Measurements from ENCODE around the gene ZDHHC14. TPM values are rescaled to one million over a fixed set of nuclear protein-coding genes. Genes with fewer than 3 reads are reported as not detected.

ZDHHC14 gene
- polyA plus RNA-seq, 10 donors, result 4.6 to 8.5 (median 5.5) TPM

DNA sequence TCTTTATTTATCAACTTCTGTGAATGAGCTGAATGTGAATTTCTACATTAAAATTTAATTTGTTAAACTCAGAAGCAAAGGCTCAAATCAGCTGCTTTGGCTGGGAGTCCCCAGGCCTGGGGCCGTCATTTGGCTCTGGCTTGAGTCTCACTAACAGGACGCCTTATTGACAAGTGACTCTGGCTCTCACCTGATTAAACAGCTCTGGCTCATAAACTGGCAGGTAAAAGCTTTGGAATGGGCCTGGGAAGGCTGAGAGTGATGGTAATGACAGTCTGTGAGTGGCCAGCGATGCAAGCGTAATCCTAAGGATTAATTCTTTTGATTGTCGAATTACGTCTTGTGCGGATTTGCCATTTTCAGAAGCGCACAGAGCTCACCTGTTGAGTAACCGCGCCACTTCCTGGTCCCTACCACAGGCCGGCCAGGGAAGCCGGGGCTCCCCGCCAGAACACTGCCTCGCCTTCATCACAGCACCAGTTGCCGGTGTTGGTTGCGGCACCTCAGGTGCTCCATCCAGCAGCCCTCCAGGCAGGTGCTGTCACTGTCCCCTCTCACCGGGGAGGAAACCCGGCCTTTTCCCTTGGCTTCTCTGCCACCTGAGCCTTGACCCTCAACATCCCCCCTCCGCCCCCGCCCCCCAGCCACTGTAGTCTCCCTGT, 110.7 kb downstream of the ZDHHC14 start:
- no peak for DNase-seq

DNA sequence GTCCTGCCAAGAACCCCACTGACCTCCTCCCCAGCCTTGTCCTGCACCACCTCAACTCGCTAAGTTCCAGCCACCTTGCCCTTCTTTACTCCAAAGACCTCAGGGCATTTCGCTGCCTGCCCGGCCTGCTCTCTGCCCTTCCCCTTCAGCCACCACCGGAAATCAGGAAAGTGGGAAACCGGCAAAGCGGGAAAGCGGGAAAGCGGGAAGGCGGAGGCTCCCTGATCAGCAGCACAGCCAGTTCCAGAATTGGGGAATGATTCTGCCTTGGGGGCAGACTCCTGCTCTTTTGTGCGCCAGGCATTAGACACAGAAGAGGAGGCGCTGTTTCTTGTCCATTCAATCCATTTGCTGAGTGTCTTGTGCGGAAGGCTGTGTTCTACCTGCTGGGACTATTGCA, 111.3 kb downstream of the ZDHHC14 start:
- DNase-seq, result no peak

DNA sequence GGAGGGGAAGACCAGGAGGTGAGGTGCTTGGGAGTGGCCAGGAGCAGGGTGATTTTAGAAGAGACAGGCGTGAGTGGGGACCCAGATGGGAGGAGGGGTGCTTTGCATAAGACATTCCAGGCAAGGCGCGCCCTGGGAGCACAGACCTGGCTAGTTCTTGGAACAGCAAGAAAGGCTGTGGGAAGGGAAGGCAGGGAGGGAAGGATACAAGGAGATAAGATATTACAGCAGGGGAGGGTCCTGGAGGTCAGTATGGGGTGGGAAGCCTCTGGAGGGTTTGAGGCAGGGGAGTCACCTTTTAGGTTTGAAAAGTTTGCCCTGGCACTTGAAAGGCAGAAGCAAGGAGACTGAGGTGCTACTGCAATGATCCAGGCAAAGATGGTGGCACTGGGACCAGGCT, 111.8 kb downstream of the ZDHHC14 start:
- no peak for DNase-seq

DNA sequence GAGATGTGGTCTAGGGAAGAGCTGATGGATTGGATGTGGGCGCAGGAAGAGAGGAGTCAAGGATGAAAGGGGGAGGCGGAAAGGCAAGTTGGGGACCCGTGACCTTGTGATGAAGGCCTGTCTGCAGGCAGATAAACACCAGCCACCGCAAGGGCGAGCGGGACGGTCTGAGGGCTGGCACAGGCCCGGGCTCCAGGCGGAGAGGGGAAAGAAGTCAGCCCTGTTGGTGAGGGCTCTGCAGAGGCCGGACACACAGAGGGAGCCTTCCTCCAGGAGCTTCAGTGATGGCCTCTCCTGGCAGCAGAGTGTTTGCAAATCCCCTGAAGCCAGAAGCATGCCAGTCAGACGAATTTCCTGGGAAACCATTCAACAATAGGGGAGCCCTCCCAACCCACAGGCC, 112.2 kb downstream of the ZDHHC14 start:
- DNase-seq, result no peak

DNA sequence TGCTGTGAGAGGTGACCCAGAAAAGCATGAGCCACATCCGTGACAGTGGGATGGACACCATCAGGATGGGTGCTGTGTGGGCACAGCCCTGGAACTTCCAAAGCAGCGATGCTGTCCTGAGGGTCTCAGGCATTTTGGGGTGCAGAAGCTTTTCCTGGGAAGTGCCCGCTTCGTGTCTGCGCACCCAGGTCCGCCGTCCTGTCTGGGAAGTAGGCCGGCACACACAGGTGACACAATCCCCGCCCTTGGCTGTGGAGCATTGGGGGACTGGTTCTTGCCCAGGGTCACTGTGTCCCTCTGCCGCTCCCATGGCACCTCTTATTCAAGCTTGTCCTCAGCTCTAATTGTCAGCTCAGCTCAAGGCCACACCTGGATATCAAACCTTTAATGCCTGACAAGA, 112.6 kb downstream of the ZDHHC14 start:
- no peak for DNase-seq

DNA sequence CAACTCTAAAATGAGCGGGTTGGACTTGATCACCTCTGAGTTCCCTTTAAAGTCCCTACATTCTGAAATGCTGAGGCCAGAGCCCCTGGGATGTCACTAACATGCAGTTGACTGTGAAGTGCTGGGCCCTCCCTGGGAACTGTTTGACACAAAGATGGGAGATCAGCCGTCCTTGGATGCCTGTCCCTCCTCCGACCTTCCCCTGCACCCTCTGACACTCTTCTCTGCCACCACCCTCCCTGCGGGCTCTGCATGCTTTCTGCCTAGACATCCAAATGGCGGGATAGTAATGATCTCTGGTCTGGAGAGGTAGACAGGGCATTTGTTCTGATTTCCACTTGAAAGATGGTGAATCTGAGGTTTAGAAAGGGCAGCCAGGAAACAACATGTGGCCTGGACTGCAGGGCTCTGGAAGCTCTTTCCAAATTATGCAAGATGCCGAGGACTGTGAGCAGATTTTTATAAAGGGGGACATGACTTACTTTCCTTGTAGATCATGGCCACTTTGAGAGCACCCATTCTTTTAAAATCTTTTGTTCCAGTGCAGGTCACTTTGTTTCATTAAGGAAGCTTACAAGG, 113.2 kb downstream of the ZDHHC14 start:
- no peak for DNase-seq

DNA sequence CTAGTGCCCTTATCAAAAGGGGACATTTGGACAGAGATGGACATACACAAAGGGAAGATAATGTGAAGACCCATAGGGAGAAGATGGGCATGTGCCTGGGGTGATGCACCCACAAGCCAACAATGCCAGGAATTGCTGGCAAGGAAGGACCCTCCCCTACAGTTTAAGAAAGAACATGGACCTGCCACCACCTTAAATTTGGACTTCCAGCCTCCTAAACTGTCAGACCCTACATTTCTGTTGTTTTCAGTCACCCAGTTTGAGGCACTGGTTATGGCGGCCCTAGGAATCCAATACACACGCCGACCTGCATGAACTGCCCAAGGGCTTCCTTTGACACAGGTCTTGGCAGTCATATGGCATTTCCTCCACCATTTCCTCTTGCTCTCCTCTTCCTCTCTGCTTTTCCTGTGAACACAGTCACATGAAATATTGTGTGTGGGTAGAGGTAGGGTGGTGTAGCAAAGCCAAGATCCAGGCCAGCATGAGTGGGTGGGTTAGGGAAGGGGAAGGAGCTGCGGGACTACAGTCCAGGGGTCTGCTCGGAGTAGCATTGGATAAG, 115.6 kb downstream of the ZDHHC14 start:
- no peak for DNase-seq

DNA sequence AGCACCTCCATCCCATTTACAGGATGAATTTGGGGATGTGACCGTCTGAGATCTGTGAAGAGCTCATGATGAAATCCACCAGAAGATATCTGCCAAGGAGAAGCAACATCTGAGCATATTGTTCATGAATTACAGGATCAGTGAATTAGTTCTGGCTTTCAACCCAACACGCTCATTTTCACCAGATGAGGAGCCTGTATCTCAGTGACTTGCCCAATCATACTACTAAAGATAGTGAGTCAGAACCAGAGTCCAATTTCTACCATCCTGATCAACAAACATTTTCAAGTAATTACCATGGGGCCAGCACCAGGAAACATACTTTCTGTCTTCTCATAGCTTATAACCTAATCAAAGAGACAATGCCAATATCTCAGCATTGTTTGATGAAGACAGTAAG, 116.6 kb downstream of the ZDHHC14 start:
- DNase-seq, result no peak

DNA sequence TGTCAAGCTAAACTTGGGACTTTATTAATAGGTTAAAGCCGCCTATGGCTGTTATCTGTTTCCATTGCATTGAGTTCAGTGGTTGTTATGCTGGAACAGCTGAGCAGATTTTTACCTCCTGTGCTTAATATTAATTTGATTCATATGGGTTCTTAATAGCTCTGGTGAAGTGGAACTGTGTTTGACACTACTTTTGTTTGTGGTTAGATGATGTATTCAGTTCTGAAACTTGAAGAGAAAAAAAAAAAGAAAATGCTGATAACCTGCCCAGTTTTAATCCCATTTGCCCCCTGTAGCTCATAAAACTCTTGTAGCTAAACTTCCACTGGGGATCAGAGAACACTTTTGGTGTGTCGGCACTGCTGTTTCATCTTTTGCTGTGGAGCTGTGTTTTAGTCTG, 117.8 kb downstream of the ZDHHC14 start:
- DNase-seq, result no peak

DNA sequence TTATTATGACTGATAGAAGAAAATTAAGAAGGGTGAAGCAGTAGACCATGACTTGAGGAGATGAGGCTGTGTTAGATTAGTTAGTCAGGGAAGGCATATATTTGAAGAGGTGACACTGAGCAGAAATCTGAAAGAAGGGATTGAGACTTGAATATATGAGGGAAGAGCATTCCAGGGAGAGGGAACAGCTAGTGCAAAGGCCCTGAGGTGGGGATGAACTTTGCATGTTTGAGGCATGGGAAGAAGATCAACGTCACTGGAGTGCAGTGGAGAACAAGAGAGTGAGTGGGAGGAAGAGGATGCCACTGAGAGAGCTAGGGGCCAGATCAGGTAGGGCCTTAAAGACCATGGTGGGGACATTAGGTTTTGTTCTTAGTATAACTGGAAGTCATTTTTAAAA, 119.0 kb downstream of the ZDHHC14 start:
- no peak for DNase-seq

DNA sequence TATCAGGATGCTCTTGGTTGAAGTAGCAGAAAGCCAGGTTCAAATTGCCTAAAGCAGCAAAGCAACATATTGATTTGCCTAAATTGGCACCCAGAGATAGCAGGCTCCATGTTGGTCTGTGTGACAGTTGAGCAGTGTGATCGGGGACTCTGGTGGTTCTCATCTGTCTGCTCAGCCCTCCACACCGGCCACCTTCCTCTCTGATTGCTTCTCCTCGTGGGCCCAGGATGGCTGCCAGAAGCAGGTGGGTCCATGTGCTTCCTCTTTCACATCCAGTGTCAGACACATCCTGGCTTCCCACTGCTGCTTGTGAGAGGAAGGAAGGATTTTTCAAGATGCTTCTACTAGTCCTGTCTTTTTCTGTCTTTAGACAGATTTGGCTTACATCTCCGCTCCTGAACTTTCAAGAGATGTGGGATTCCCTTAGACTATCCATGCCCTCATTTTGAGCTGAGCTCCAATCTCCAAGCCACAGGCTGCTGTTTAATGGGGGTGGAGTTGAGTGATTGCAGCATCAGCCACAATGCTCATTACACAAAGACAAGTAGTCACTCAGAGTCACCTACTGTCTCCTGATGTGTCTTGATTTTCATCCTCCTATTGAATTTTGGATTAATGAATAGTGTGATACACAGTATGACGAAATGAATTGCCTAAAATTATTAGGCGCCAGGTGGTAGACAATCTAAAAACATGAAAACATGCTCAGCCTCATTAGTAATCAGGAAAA, 122.2 kb downstream of the ZDHHC14 start:
- DNase-seq, result no peak

DNA sequence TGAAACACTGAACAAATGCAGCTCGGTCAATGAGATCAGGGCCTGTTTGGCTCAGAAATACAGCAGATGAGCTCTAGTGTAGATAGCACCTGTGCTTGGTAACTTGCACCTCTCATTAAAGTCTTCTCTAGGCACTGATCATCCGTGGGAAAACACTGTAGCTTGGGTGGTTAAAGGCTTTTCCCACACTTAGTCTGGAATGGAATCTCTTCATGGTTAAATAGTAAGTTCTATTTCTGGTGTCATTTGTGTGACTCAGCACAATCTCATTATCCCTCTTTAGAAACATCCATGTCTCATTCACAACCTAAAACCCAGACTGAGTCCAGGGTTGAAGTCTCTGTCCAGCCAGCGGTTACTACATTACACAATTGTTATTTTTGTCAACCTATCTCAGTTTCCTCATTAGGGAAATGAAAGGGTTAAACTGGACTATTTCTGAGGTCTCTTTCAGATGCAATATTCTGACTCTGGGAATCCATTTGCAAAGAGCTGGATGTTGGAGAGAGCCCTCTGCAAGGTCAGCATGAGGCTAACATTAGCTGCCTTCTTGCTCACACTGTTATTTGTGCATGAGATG, 125.0 kb downstream of the ZDHHC14 start:
- DNase-seq, result no peak

DNA sequence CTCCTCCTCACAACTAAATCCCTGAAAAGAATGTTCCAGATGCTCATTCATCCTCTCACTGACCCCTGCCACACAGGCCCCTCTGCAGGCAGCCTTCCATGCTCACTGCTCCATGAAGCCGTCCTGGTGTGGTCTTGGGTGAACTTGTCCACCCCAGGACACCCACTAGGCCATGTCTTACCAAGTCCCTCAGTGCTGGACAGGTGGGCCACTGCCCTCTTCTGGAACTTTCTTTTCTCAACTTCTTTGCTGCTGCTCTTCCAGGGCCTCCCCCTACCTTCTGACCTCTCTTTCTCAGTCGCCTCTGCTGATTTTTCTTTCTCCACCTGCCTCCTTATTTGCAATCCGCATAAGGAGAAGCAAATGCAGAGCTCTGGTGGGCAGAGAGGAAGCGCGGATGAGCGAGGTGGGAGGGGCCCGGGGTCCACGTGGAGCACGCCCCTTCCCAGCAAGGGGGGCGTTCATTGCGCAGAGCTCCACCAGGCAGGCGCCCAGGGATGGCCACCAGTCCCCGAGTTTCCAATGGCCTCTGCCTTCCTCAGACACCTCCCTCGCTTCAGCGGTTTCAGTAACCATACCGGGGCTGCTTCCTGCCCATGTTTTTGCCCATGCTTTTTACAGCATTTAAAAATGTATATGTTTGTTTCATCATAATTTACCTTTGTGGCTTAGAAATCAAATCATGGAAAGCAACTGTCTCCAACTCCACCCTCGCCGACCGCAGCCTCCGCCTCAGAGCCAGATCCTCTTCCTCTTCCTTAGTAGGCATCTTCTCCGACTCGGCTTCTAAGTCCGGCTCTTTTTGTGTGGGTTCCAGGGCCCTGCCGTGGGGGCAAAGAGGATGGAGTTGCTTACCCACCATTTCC, 129.6 kb downstream of the ZDHHC14 start:
- DNase-seq, result no peak

DNA sequence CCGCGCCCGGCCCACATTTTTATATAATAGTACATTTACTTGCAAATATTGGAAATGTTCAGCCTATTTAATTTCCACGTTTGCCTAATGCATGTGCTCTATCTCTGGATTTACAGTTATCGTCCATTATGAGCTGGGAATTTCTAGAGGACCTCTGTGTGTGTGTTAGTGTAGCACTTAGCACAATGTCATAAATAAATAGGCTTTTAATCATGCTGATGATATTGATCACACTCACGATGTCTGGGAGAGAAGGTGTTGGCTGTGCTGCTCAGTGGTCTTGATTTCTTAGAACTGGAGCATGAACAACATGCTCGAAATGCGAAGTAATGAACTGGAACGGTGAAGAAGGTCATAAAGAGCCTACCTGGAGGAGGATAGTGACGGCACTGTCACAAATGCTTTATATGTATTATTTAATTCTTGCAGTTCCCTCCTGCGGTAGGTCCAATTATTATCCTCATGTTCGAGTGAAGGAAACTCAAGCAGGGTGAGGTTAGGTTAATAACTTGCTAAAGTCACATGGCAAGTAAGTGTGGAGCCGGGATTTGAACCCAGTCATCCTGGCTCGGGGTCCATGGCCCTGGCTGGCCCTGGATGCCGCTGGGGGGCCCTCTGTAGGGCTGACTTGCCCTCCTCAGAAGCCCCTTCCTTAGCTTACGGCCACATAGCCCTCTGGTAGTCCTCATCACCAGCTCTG, 130.8 kb downstream of the ZDHHC14 start:
- no peak for DNase-seq

DNA sequence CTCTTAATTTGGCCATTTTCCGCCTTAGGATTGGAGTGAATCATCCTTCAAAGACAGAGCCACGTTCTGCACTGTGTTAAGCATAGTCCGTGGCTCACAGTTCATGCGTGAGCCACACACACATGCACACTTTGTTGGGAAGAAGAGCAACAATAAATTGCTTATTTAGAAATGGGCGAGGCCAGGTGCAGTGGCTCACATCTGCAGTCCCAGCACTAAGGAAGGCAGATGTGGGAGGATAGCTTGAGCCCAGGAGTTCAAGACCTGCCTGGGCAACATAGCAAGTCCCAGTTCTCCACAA, 131.3 kb downstream of the ZDHHC14 start:
- no peak for DNase-seq

DNA sequence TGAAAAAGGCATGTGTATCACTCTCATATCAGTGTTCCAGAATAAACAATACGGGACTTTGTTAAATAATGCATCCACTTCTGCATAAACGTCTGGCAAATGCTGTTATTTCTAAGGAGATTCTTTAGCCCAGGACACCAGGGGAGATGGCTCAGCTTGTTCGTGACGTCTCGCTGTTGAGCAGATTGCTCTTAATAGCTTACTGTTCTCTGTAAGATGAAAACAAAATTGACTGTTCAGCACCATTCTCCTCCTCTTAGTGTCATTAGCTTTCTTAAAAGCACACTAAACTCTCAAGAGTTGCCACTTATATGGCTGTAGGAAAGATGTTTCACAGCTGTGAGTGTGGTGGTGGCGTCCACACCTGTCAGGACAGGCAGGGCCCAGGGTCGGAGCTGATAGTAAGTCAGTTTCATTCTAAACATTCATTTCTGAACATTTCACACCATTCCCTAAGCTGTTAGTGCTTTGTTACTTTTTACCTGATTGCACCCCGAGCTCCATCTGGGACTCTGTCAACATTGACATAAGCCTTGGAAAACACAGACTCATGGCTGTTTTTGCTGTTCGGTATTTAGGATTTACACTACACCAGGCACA, 132.1 kb downstream of the ZDHHC14 start:
- no peak for DNase-seq

DNA sequence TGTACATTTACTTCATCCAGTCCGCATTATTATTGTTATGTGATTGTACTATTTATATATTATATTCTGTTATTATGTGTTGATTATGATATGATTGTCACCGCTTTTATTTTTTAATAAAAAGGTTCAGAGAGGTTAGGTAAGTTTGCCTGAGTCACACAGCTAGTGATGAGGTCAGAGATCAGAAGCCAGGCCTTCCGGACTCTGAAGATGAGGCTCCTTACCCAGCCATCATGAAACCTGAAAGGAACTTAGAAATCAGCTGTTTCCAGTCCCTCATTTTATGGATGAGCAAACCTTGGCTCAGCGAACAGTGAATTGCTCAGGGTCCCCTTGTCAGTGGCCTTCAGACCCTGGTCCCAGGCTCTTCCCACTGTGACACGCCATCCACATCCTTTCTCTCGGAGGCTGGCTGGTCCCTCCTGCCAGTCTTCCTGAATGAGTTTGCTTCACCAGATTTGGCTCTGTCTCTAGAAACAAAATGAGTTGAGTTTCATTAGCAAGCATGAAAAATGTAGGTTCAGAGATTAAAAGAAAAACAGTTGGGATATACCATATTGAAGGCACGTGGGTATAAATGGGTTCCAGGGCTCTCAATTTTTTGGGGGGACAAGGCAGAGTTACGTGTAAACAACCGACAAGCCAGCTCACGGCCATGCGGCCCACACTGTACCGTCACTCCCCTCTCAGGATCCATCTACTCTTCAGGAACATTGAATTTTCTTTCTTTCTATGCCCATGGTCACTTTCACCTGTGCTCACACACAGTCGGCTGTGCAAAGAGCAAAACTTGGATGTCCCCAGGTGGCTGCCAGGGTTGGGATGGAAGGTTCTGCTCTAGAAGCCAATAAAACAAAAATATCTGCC, 132.9 kb downstream of the ZDHHC14 start:
- DNase-seq, result no peak

DNA sequence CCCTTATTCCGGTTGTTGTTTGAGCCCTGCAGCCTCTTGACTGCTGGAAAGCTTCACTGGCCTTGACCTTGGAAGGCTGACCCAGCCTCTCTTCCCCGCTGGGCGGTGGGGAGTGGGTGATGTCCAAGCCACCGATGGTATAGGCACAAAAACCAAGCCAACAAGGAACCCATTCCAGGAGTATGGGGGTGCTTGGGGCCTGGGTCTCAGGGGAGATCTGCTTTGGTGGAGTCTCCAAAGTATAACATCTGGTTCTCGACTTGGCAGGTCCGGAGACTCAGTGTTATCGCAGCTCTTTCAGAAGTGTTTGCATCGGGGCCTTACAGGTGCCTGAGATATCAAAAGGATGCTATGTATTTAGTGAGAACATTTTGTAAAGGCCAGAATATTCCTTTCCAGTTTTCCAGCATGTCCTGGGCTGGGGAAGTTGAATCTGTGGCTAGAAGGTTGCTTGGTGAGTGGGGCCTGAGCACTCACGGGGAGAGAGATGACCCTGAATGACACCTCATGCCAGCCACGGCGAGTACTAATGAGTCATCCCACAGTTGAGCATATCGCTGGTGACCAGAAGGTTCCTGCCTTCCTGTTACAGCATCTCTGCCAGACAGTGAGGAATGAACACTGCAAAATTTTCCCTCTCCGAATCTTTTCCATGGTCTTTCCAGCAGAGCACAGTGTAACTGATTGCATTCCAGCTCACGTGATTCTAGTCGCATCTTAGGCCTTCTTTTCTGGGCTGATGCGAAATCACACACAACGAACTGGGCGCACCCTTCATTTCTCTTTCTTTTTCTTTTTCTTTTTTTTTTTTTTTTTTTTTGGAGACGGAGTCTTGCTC, 133.9 kb downstream of the ZDHHC14 start:
- DNase-seq, result no peak
